Esophagus muscularis mucosa (tissue), 4 donors: ENCODE data around the gene MYF6. TPM values are rescaled to one million over a fixed set of nuclear protein-coding genes. Genes with fewer than 3 reads are reported as not detected.

Source experiments
- DNase-seq: peaks from one replicate; pipeline ENCODE4 v3.0.0-alpha.2; 2017; ENCODE audit errors: extremely low spot score
- H3K27ac ChIP-seq, 4 donors: fragments of 200-600 bp; sonication (generic); replicated peaks in 1 of 4; 1 replicate in 3 of 4; 2 replicates in 1 of 4; pipeline ENCODE4 v1.5.1; 2016 to 2019; ENCODE audit warnings: mild to moderate bottlenecking in 1 of 4
- H3K27me3 ChIP-seq, 4 donors: fragments of 200-600 bp; sonication (generic); one replicate each; pipeline versions ENCODE4 v1.5.1 to v1.6.0; 2016 to 2019
- H3K36me3 ChIP-seq, 4 donors: fragments of 200-600 bp; sonication (generic); one replicate each; pipeline ENCODE4 v1.5.1; 2016 to 2019
- H3K4me1 ChIP-seq, 4 donors: fragments of 200-600 bp; sonication (generic); one replicate each; pipeline ENCODE4 v1.5.1; 2016 to 2019
- H3K4me3 ChIP-seq, 4 donors: fragments of 200-600 bp; sonication (generic); 1 replicate in 2 of 4; 2 replicates in 2 of 4; pipeline ENCODE4 v1.5.1; 2016 to 2019; ENCODE audit warnings: mild to moderate bottlenecking in 4 of 4, moderate library complexity in 1 of 4
- H3K9me3 ChIP-seq, 4 donors: fragments of 200-600 bp; sonication (generic); 1 replicate in 3 of 4; 2 replicates in 1 of 4; pipeline ENCODE4 v1.5.1; 2016 to 2019
- EP300 ChIP-seq: sonication (generic); formaldehyde crosslinking; IDR thresholded peaks from one replicate; pipeline ENCODE4 v1.6.1; 2017; ENCODE audit warnings: antibody characterized with exemption
- POLR2A ChIP-seq: fragments of 450-650 bp; IDR thresholded peaks from one replicate; pipeline ENCODE4 v1.6.1; 2017; ENCODE audit warnings: antibody characterized with exemption, moderate library complexity, mild to moderate bottlenecking, low read depth
- POLR2AphosphoS5 ChIP-seq, 2 donors: sonication (generic); formaldehyde crosslinking; IDR thresholded peaks; one replicate each; pipeline ENCODE4 v1.6.1; 2017; ENCODE audit warnings: antibody characterized with exemption in 2 of 2
- WGBS: methylation state at CpG from one replicate; pipeline ENCODE4 v1.1.5; 2018; 5-methylcytosine and 5-hydroxymethylcytosine counted together
- intact Hi-C: fragments of 100-400 bp; cut with DNase I; formaldehyde crosslinking; loops from one replicate; pipeline ENCODE4 v1.15.1; 2023
- total RNA-seq, 4 donors: library from RNA; depleted of rRNA; stranded (reverse); fragments of >200 nt; gene quantifications; one replicate each; pipeline versions ENCODE4 v1.1.0 to v1.2.1, GENCODE V29; 2016
- TF ChIP-seq, protein P1 (sequence below), 3 experiments: fragments of 200-600 bp in 2 of 3; fragments of 450-650 bp in 1 of 3; sonication (generic) in 2 of 3; IDR thresholded peaks; one replicate each; pipeline ENCODE4 v1.5.1; 2017 to 2019; ENCODE audit warnings: antibody characterized with exemption in 3 of 3, mild to moderate bottlenecking in 2 of 3, moderate library complexity in 1 of 3

The MYF6 gene
- total RNA-seq, 4 donors from 2014 or later = 0.29 TPM; not detected in 3

DNA sequence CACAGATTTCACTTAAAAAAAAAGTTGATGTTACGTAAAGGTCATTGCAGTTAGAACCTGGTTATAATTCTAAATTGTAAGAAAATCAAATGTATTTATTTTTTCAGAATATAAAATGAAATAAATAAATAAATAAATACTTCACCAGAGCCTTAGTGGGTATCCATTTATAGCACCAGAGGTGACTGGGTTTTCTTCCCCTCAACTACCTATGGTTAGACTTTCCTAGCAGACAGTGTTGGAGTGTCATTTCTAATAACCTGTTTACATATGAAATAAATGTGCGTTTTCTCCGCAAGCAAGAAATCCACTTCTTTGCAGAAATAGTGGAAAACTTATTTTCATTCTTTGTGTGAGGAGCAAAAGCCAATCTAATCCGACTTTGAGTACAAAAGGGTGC is 6.0 kb downstream of the MYF6 start:
- intact Hi-C loops = no loop called here
- no peak for TF ChIP-seq POLR2AphosphoS5 (IDR thresholded peaks at IDR 0.05)
- TF ChIP-seq POLR2A = no peak
- TF ChIP-seq EP300 = no peak
- TF ChIP-seq, protein P1, sequence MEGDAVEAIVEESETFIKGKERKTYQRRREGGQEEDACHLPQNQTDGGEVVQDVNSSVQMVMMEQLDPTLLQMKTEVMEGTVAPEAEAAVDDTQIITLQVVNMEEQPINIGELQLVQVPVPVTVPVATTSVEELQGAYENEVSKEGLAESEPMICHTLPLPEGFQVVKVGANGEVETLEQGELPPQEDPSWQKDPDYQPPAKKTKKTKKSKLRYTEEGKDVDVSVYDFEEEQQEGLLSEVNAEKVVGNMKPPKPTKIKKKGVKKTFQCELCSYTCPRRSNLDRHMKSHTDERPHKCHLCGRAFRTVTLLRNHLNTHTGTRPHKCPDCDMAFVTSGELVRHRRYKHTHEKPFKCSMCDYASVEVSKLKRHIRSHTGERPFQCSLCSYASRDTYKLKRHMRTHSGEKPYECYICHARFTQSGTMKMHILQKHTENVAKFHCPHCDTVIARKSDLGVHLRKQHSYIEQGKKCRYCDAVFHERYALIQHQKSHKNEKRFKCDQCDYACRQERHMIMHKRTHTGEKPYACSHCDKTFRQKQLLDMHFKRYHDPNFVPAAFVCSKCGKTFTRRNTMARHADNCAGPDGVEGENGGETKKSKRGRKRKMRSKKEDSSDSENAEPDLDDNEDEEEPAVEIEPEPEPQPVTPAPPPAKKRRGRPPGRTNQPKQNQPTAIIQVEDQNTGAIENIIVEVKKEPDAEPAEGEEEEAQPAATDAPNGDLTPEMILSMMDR (IDR thresholded peaks at IDR 0.05) = no peak
- H3K27me3 ChIP-seq = peaks cover 0 to 18% (median 0%) of the 10 kb centered on the region in 4 donors
- no peak overlapping the region for H3K27ac ChIP-seq
- DNase-seq = no peak
- no peaks in the 10 kb centered on the region for H3K9me3 ChIP-seq
- H3K4me1 ChIP-seq = peaks cover 0 to 3% (median 0%) of the 10 kb centered on the region in 4 donors
- no peaks in the 10 kb centered on the region for H3K36me3 ChIP-seq
- H3K4me3 ChIP-seq = no peak overlapping the region
- WGBS = 78% methylated on average over 4 of the region's 4 CpGs

DNA sequence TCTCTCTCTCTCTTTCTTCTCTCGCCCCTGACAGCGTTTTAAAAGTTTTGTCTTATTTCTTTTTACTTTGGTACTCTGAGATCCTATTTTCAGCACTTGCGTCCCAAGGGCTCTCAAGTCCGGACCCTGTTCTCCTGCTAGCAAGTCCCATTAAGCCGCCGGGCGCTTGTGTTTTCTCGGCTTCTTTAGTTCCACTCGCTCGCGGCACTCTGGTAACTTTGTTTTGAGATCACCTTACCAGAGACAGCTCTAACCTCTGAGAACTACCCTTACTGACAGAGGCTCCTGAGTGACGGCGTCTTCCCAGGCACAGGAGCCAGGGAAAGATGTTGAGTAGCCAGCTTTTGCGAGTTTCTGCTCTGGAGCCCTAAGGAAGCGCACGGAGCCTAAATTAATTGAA is 6.6 kb downstream of the MYF6 start:
- Histone ChIP-seq H3K4me3 (no peak overlapping the region), H3K4me1 (no peaks in the 10 kb centered on the region), H3K27ac (no peak overlapping the region), H3K9me3 (no peaks in the 10 kb centered on the region), H3K36me3 (no peaks in the 10 kb centered on the region), H3K27me3 (peaks cover 0 to 12% (median 0%) of the 10 kb centered on the region in 4 donors)
- intact Hi-C loops = no loop called here
- TF ChIP-seq POLR2A (no peak), EP300 (no peak), POLR2AphosphoS5 (IDR thresholded peaks at IDR 0.05) (no peak)
- TF ChIP-seq, protein P1 (IDR thresholded peaks at IDR 0.05) = no peak
- DNase-seq = no peak
- 43% methylated on average over 16 of the region's 16 CpGs for WGBS

DNA sequence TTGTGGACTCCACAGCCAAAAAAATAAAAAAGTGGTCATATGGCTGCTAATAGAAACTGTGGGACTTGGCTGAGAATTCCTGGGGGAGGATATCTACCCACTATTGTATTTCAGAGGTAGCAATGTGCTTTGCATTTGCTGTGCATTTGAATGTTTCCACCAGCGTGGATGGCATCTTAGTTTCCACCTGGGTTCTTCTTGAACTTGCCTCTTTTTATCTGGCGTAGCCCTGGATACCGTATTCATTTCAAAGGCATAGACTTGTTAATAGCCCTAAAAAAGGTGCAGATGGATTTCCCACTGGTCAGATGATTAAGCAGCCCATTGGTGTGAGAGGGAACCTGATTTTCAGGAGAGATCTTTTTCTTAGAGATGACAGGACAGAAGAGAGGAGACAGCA is 7.4 kb downstream of the MYF6 start:
- Histone ChIP-seq H3K9me3 (no peaks in the 10 kb centered on the region), H3K27me3 (peaks cover 0 to 12% (median 0%) of the 10 kb centered on the region in 4 donors), H3K4me1 (no peaks in the 10 kb centered on the region), H3K4me3 (no peak overlapping the region), H3K36me3 (no peaks in the 10 kb centered on the region), H3K27ac (no peak overlapping the region)
- TF ChIP-seq, protein P1 (IDR thresholded peaks at IDR 0.05) = no peak
- no peak for TF ChIP-seq EP300
- no peak for TF ChIP-seq POLR2A
- TF ChIP-seq POLR2AphosphoS5 (IDR thresholded peaks at IDR 0.05) = no peak
- intact Hi-C loops = no loop called here
- DNase-seq = no peak
- WGBS = 83% methylated on average over 3 of the region's 3 CpGs

DNA sequence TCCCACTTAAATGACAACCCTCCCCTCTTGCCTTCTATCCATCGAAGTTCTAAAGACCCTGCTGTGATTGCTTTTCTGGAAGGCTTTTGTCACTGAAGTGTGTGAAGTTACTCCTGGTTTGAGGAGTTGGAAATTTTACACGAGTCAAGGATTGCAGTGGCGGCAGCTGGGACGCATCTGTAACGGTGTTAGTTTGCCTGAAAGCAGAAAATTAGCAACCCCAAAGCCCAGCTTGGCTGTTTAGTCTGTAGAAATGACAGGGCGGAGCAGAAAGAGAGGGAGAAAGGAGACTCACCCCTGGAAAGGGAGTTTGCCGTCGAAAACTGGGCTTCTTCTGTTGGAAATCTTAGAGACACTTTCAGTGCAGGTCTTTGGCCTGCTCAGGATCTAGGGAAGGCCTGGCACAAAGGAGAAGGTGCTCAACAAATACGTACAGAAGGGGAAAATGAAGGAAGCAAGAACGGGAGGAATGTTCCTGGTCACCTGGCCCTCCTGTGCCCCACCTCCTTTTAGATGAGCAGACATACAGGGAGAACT is 8.3 kb downstream of the MYF6 start:
- Histone ChIP-seq H3K27me3 (peaks cover 0 to 10% (median 0%) of the 10 kb centered on the region in 4 donors), H3K36me3 (no peaks in the 10 kb centered on the region), H3K4me3 (no peak overlapping the region), H3K27ac (no peak overlapping the region), H3K4me1 (no peaks in the 10 kb centered on the region), H3K9me3 (no peaks in the 10 kb centered on the region)
- TF ChIP-seq POLR2A (no peak), POLR2AphosphoS5 (IDR thresholded peaks at IDR 0.05) (no peak), EP300 (no peak)
- TF ChIP-seq, protein P1 (IDR thresholded peaks at IDR 0.05) = no peak
- intact Hi-C loops = no loop called here
- DNase-seq = no peak
- WGBS = 62% methylated on average over 10 of the region's 10 CpGs
